ENCODE measurements around the gene PACRG. TPM values are rescaled to one million over a fixed set of nuclear protein-coding genes. Genes with fewer than 3 reads are reported as not detected.

The PACRG gene
- polyA plus RNA-seq, 1 of the 3 experiments (the other 2 are of a cell fraction): 0.56 TPM

DNA sequence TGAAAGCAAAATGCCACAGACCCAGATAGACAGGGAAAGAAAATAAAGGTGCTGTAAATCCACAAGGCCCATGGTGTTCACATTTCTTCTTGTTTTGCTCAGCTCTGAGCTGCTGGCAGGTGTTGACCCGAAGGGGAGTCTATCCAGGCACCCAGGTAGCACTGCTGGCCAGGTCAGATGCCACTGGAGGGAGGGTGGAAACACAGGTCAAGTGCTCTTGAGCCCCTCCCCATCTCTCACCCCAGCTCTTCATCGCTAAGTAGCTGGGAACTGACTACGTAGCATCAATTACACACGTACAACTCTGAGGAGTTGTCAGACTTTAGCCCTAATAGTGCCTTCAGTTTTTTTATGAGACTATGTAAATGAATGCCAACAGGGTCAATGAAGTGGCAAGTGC is 399.0 kb downstream of the PACRG start:
- Histone ChIP-seq H3K4me1 (ENCODE audit: control insufficient read depth in 1 of 2, insufficient read depth in 2 of 2, low read depth in 1 of 2, low read length in 1 of 2) (peaks cover 0 to 11% of the 10 kb centered on the region in 2 experiments; a peak in 2 of 4 replicates), H3K9me3 (no peaks in the 10 kb centered on the region), H4K20me1 (ENCODE audit: insufficient read depth) (no peaks in the 10 kb centered on the region), H3K4me3 (ENCODE audit: low read depth in 2 of 2, low read length in 1 of 2) (no peak overlapping the region), H3K36me3 (replicated peaks in 1 of 2; ENCODE audit: control insufficient read depth in 1 of 2, insufficient read depth in 2 of 2, low read length in 1 of 2) (no peaks in the 10 kb centered on the region), H3K27me3 (ENCODE audit: insufficient read depth) (no peaks in the 10 kb centered on the region), H3K27ac (ENCODE audit: low read depth in 2 of 2, low read length in 1 of 2) (no peak overlapping the region), H3K9me2 (no peaks in the 10 kb centered on the region), H3K9ac (no peak overlapping the region), H3K79me2 (ENCODE audit: insufficient read depth) (no peaks in the 10 kb centered on the region), H3F3A (replicated peaks; ENCODE audit: insufficient read depth) (no peaks in the 10 kb centered on the region), H3K4me2 (no peak overlapping the region), H2AFZ (ENCODE audit: low read depth) (no peak overlapping the region)
- ChIA-PET CTCF (no interaction called here), POLR2A (no interaction called here)
- DNase-seq: no peak
- TF ChIP-seq, protein P1, sequence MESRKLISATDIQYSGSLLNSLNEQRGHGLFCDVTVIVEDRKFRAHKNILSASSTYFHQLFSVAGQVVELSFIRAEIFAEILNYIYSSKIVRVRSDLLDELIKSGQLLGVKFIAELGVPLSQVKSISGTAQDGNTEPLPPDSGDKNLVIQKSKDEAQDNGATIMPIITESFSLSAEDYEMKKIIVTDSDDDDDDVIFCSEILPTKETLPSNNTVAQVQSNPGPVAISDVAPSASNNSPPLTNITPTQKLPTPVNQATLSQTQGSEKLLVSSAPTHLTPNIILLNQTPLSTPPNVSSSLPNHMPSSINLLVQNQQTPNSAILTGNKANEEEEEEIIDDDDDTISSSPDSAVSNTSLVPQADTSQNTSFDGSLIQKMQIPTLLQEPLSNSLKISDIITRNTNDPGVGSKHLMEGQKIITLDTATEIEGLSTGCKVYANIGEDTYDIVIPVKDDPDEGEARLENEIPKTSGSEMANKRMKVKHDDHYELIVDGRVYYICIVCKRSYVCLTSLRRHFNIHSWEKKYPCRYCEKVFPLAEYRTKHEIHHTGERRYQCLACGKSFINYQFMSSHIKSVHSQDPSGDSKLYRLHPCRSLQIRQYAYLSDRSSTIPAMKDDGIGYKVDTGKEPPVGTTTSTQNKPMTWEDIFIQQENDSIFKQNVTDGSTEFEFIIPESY (IDR thresholded peaks at IDR 0.05; ENCODE audit: borderline replicate concordance, low read depth): no peak
- TF ChIP-seq RCOR1 (IDR thresholded peaks at IDR 0.05; ENCODE audit: low read length) (no peak), ELF1 (IDR thresholded peaks at IDR 0.05) (no peak), FOSL2 (IDR thresholded peaks at IDR 0.05; ENCODE audit: borderline replicate concordance, low read depth) (no peak), MXI1 (IDR thresholded peaks at IDR 0.05; ENCODE audit: low read depth, low read length) (no peak), NRF1 (IDR thresholded peaks at IDR 0.05; ENCODE audit: low read depth, low read length) (no peak), SIN3A (IDR thresholded peaks at IDR 0.05; ENCODE audit: borderline replicate concordance, low read depth, low read length) (no peak), RAD21 (IDR thresholded peaks at IDR 0.05; ENCODE audit: low read length) (no peak), FOXJ3 (CRISPR knock-in tag; IDR thresholded peaks at IDR 0.05) (no peak), SMC3 (IDR thresholded peaks at IDR 0.05; ENCODE audit: low read depth, low read length) (no peak), TEAD4 (IDR thresholded peaks at IDR 0.05; ENCODE audit: borderline replicate concordance, insufficient read depth) (no peak)
- TF ChIP-seq, protein P2, sequence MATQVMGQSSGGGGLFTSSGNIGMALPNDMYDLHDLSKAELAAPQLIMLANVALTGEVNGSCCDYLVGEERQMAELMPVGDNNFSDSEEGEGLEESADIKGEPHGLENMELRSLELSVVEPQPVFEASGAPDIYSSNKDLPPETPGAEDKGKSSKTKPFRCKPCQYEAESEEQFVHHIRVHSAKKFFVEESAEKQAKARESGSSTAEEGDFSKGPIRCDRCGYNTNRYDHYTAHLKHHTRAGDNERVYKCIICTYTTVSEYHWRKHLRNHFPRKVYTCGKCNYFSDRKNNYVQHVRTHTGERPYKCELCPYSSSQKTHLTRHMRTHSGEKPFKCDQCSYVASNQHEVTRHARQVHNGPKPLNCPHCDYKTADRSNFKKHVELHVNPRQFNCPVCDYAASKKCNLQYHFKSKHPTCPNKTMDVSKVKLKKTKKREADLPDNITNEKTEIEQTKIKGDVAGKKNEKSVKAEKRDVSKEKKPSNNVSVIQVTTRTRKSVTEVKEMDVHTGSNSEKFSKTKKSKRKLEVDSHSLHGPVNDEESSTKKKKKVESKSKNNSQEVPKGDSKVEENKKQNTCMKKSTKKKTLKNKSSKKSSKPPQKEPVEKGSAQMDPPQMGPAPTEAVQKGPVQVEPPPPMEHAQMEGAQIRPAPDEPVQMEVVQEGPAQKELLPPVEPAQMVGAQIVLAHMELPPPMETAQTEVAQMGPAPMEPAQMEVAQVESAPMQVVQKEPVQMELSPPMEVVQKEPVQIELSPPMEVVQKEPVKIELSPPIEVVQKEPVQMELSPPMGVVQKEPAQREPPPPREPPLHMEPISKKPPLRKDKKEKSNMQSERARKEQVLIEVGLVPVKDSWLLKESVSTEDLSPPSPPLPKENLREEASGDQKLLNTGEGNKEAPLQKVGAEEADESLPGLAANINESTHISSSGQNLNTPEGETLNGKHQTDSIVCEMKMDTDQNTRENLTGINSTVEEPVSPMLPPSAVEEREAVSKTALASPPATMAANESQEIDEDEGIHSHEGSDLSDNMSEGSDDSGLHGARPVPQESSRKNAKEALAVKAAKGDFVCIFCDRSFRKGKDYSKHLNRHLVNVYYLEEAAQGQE (IDR thresholded peaks at IDR 0.05; ENCODE audit: low read depth, low read length): no peak
- TF ChIP-seq, protein P3, sequence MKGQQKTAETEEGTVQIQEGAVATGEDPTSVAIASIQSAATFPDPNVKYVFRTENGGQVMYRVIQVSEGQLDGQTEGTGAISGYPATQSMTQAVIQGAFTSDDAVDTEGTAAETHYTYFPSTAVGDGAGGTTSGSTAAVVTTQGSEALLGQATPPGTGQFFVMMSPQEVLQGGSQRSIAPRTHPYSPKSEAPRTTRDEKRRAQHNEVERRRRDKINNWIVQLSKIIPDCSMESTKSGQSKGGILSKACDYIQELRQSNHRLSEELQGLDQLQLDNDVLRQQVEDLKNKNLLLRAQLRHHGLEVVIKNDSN (IDR thresholded peaks at IDR 0.05; ENCODE audit: borderline replicate concordance, low read depth): no peak
- TF ChIP-seq, protein P4, sequence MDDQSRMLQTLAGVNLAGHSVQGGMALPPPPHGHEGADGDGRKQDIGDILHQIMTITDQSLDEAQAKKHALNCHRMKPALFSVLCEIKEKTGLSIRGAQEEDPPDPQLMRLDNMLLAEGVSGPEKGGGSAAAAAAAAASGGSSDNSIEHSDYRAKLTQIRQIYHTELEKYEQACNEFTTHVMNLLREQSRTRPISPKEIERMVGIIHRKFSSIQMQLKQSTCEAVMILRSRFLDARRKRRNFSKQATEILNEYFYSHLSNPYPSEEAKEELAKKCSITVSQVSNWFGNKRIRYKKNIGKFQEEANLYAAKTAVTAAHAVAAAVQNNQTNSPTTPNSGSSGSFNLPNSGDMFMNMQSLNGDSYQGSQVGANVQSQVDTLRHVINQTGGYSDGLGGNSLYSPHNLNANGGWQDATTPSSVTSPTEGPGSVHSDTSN (IDR thresholded peaks at IDR 0.05): no peak
- WGBS (ENCODE audit: low lambda C conversion rate): 60% methylated on average over 4 of the region's 4 CpGs
